DMS53 treated with DMSO at 0.1 percent for 48 hours (cell line): ENCODE data around the gene GRIN1.
"Not testable (repeated sequence)": the region's sequence is repeated elsewhere in the genome, so short reads cannot be mapped to it uniquely, and the experiment has no call there.

Source experiments
- DNase-seq: peaks from one replicate; lab custom pipeline; 2025; ENCODE audit not compliant: unreplicated experiment; lab: John Stamatoyannopoulos, UW

Gene GRIN1

GRCh38 chr9:137111788-137112563 lies 27.0 kb upstream of the GRIN1 start:
- DNase-seq, result no peak

GRCh38 chr9:137112564-137113384 lies 26.2 kb upstream of the GRIN1 start:
- DNase-seq, result no peak

- no peak for DNase-seq
Measured at GRCh38 chr9:137113385-137114159, 25.4 kb upstream of the GRIN1 start.

GRCh38 chr9:137114220-137114612 lies 24.7 kb upstream of the GRIN1 start:
- DNase-seq, result no peak

- peak; percentile 30 for DNase-seq
Measured at GRCh38 chr9:137114613-137115393, 24.2 kb upstream of the GRIN1 start, which contains the start of gene DPP7. DPP7 (minus strand) TSS chr9:137114733; CDS start chr9:137114713, 20 bp downstream.

DNA sequence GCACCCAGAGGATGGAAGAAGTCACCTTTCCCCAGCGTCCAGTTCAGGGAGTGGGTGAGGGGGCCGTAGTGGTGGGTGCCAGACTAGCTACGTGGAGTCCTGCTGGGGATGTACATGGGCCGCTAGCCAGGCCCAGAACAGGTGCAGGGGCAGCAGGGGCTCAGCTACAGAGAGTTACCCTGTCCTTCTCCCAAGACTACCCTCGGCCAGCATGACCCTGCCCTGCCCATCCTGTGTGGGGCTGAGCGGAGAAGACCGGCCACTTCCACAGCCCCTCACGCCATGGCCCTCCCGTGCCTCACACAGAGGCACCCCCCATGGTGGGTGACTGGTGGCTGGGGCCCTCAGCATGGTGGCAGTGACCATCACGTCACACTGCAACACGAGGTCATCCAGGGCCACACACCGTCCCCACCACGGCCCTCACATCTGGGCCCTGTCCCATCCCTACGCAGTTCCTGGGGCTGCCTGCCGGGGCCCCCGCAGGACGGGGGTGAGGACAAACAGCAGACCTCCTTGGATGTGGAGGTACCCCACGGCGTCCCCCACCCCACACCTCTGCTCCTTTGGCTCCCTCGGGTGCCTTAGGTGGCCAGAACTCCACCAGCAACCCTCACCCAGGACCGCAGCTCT lies 23.4 kb upstream of the GRIN1 start:
- DNase-seq, result no peak

GRCh38 chr9:137116027-137116507 lies 22.9 kb upstream of the GRIN1 start:
- no peak for DNase-seq

DNA sequence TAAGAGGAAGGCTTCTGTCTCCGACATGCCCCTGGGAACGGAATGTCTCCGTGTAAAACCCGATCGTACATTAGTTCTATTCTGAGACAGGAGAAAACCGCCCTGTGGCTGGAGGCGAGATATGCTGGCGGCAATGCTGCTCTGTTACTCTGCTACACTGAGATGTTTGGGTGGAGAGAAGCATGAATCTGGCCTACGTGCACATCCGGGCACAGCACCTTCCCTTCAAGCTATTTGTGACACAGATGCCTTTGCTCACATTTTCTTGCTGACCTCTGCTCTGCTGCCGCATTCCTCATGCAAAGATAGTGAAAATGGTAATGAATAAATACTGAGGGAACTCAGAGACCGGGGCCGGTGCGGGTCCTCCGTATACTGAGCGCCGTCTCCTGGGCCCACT lies 22.2 kb upstream of the GRIN1 start:
- DNase-seq, result no peak

GRCh38 chr9:137117269-137117731 lies 21.7 kb upstream of the GRIN1 start:
- no peak for DNase-seq

- DNase-seq, result not testable (repeated sequence)
Measured at GRCh38 chr9:137118092-137118603, 20.8 kb upstream of the GRIN1 start.

DNA sequence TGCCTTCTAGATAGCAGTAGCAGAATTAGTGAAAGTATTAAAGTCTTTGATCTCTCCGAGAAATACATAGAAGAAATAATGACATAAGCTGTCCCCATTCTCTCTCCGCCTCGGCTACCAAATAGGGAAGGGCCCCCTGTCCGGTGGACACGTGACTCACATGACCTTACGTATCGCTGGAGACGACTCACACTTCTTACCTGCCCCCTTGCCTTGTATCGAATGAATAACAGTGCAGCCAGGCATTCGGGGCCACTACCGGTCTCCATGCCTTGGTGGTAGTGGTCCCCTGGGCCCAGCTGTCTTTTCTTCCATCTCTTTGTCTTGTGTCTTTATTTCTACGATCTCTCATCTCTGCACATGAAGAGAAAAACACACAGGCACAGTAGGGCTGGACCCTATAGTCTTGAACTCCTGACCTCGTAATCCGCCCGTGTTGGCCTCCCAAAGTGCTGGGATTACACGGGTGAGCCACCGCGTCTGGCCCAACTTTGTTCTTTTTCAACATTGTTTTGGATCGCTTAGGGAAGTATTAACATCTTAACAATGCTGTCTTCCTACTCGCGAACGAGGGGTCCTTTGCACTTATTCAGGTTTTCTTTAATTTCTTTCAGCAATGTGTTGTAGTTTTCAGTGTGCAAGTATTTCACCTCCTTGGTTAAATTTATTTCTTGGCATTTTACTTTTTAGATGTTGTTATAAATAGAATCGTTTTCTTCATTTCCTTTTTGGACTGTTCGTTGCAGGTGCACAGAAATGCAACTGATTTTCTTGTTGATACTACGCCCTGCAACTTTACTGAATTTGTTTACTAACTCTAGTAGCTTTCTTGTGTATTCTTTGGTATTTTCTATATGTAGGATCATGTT lies 16.8 kb upstream of the GRIN1 start:
- DNase-seq, result not testable (repeated sequence)

DNA sequence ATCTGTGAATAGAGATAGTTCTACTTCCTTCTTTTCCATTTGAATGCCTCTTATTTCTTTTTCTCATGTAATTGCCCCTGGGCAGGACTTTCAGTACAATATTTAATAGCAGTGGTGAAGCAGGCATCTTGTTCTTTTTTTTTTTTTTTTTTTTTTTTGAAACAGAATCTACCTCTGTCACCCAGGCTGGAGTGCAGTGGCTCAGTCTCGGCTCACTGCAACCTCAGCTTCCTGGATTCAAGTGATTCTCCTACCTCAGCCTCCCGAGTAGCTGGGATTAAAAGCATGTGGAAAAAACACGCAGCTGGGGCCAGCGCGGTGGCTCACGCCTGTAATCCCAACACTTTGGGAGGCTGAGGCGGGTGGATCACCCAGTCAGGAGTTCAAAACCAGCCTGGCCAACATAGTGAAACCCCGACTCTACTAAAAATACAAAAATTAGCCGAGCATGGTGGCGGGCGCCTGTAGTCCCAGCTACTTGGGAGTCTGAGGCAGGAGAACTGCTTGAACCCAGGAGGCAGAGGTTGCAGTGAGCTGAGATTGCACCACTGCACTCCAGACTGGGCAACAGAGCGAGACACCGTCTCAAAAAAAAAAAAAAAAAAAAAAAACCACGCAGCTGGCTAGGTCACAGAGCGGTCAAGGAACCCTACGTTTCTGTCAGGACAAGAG lies 16.0 kb upstream of the GRIN1 start:
- not testable (repeated sequence) for DNase-seq

GRCh38 chr9:137123468-137123837 lies 15.5 kb upstream of the GRIN1 start:
- no peak for DNase-seq

DNA sequence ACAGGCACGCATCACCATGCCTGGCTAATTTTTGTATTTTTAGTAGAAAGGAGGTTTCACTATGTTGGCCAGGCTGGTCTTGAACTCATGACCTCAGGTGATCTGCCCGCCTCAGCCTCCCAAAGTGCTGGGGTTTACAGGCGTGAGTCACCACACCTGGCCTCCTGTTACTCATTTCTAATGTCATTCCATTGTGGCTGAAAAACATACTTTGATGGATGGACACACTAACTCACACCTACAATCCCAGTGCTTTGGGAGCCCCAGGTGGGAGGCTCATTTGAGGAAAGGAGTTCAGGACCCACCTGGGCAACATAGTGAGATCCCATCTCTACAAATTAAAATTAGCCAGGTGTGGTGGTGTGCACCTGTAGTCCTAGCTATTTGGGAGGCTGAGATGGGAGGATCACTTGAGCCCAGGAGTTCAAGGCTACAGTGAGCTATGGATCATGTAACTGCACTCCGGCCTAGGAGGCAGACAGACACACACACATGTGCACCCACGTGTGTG lies 14.9 kb upstream of the GRIN1 start:
- not testable (repeated sequence) for DNase-seq

- no peak for DNase-seq
Measured at GRCh38 chr9:137126786-137127185, 12.2 kb upstream of the GRIN1 start.

GRCh38 chr9:137127301-137128157 lies 11.4 kb upstream of the GRIN1 start:
- DNase-seq, result no peak
